Hematopoietic multipotent progenitor cell treated with erythropoietin and hydrocortisone succinate and interleukin-3 and kit ligand, for 6 days (in vitro differentiated cells): ENCODE data around the gene LDLRAD3.
"Not testable (repeated sequence)": the region's sequence is repeated elsewhere in the genome, so short reads cannot be mapped to it uniquely, and the experiment has no call there.

Experiments
- DNase-seq: peaks from one replicate; pipeline ENCODE4 v3.0.0-alpha.2; 2015

LDLRAD3 gene

GRCh38 chr11:36024716-36025115 is 80.9 kb downstream of the LDLRAD3 start:
- no peak for DNase-seq

- no peak for DNase-seq
These were observed 82.6 kb downstream of the LDLRAD3 start for GRCh38 chr11:36026315-36026968.

- DNase-seq: peak; percentile 51
These were observed 83.9 kb downstream of the LDLRAD3 start for GRCh38 chr11:36027731-36028130.

DNA sequence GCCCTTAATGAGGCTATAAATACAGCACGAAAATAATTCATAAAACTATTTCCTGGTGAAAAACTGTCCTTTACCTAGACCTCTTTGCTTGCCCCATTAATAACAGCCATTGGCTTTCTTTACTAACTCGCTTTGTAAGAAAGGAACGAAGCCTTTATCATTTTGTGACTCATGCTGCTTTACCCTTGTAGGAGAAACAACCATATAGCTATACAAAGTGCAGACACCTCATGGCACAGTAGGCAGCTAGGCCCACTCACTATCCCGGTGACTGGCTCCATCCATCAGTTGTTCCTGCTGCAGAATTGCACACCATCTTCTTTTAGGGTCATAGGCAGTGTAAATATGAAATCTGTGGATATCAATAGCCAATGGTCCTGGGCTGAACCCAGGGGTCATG is 85.8 kb downstream of the LDLRAD3 start:
- DNase-seq: no peak

- no peak for DNase-seq
These were observed 86.9 kb downstream of the LDLRAD3 start for GRCh38 chr11:36030731-36031281.

DNA sequence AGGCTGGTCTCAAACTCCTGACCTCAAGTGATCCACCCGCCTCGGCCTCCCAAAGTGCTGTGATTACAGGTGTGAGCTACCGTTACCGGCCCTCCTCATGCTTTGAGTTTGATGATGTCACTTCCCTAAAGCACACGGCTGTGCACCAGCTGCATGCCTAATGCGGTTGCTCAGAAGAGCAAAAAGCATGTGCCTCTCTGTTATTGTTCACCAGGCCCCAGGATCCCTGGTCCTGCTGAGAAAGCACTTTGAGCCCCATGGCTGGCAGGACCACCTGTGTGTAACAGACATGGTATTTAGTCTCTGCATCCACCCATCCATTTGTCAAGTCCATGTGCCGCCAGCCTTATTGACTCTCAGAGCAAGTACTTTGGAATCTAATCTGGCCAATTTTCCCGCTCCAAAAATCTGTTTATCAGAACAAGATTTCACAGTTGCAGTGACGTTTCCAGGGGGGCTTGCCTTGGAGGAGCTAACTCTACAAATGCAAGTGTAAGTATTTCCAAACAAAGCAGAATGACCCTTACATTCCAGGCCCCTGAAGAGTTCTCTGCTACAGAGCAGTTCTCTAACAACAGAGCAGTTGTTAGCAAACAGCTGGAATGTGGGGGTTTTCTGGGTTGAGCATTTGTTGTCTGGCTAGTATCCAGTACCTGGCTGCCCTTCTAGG is 89.4 kb downstream of the LDLRAD3 start:
- no peak for DNase-seq

GRCh38 chr11:36033936-36034335 is 90.1 kb downstream of the LDLRAD3 start:
- DNase-seq: no peak

- no peak for DNase-seq
These were observed 90.9 kb downstream of the LDLRAD3 start for GRCh38 chr11:36034551-36035331.

GRCh38 chr11:36035454-36035853 is 91.6 kb downstream of the LDLRAD3 start:
- DNase-seq: no peak

DNA sequence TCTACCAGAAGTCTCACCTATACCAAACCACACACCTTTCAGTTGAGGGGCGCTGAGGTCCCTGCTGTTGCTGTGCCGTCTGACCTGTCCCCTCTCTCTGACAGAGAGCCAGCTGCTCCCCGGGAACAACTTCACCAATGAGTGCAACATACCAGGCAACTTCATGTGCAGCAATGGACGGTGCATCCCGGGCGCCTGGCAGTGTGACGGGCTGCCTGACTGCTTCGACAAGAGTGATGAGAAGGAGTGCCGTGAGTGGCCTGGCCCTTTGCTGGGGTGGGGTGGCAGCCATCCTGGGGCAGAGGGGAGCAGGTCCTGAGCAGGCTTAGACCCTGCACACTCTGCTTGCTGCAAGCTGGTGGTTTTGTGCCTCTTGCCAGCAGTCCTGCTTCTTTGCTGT is 92.1 kb downstream of the LDLRAD3 start:
- DNase-seq: no peak

DNA sequence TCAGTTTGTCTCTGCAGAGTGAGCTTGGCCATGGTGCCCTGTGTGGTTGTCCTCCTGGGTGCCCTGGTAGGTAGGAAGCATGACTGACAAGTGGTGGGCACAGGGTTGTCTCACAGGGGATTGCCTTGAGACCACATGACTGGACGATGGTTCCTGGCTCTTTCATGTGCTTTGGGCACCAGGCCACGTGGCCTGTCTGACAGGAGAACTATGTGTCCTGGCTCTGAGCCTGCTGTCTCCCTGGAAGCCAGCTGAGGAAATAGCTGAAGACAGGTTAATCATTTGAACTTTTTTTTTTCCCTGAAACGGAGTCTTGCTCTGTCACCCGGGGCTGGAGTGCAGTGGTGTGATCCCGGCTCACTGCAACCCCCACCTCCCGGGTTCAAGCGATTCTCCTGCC is 93.2 kb downstream of the LDLRAD3 start:
- no peak for DNase-seq

DNA sequence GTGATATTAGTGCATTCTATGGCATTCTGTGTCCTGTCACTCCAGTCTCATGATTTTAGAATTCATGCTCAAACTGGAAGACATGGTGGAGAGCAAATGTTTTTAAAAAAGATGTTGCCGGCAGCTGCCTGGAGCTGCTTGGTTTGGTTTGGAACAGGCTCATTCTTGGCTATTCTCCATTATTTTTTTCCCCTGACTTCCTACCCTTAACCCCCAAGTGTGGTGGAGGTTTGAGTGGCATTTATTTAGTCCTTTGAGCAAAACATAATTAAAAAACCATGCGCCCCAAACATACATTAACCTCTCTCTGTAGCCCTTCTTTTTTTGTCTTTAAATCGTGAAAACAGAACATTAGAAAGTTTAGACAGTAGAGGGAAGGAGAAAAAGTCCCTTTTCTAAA is 94.7 kb downstream of the LDLRAD3 start:
- DNase-seq: no peak

GRCh38 chr11:36039471-36039870 is 95.6 kb downstream of the LDLRAD3 start:
- no peak for DNase-seq

GRCh38 chr11:36041988-36042611 is 98.2 kb downstream of the LDLRAD3 start:
- DNase-seq: peak; percentile 75

DNA sequence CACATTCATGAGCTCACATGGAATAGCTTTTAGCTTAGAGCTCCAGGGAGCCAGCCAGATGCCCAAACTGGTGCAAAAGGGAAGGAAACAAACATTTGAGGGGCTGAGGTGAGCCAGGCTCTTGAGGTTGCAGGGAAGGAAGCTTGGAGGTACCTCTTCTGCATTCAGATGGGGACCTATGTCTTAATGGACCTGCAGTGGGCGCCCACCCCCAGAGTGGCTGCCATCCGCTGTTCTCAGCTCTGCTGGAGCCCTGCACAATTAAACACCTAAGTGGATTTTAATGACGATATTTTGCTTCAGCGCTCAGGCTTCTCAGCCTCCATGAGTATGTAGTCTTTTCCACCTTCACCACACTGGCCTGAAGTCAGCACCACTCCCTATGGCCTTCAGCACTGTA is 100.8 kb downstream of the LDLRAD3 start:
- no peak for DNase-seq

DNA sequence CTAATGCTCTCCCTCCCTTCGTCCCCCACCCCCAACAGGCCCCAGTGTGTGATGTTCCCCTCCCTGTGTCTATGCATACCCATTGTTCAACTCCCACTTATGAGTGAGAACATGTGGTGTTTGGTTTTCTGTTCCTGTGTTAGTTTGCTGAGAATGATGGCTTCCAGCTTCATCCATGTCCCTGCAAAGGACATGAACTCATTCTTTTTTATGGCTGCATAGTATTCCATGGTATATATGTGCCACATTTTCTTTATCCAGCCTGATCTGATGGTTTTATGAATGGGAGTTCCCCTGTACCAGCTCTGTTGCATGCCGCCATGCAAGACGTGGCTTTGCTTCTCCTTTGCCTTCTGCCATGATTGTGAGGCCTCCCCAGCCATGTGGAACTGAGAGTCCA is 102.1 kb downstream of the LDLRAD3 start:
- not testable (repeated sequence) for DNase-seq

DNA sequence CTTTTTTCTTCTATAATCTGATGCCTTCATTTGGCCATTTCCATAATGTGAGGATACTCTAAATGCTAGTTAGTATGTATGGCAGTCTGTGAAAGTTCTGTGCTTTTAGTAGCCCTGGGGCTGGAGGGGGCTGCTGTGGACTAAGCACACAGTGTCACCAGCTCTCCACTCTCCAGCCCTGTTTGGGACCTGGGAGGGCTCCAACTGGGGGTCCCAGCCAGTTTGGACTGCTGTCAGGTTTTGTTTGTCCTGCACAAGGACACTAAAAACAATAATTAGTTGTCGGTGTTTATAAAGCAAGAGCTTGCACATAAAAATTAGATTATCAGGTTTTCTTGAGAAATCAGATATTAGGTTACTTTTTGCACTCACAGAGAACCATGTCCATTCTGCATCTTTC is 103.1 kb downstream of the LDLRAD3 start:
- DNase-seq: no peak

GRCh38 chr11:36047344-36047743 is 103.5 kb downstream of the LDLRAD3 start:
- no peak for DNase-seq

- DNase-seq: no peak
These were observed 104.8 kb downstream of the LDLRAD3 start for GRCh38 chr11:36048496-36049247.

DNA sequence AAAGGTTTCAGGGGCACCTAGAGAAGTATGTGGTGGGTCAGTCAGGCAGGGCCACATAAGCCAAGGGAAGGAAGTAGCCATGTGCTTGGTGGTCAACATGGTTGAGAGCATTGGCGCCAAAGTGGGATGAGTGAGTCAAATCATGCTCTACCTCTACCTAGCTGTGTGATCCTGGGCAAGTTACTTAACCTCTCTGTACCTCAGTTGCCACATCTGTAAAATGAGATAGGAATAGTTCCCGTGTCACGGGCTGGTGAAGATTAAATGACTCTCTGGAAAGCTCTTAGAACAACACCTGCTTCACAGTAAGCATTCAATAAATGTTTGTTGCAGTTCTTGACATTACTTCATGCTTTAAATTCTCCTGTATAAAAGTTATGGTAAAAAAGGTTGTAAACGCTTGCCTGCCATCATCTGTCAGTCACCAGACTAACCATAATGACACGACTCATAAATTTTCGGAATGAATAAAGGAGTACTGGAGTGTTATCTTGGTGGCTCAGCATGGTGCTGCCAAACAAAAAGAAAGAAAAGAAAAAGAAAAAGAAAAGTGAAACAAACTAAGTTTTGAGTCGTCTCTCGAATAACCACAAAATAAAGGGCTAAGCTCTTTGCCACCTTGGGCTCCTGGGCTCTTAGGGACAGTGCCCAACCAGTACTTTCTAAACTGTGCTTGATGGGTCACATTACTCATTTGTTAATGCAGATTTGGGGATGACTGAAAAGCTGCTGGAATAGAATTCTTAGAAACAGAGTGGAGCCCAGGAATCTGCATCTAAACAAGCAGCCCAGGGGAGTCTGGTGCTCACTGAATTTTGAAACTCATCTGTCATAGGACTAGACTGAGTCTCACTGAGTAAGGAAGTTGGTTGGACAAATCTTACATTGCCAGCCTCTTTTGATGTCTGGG is 107.6 kb downstream of the LDLRAD3 start:
- peak; percentile 21 for DNase-seq

DNA sequence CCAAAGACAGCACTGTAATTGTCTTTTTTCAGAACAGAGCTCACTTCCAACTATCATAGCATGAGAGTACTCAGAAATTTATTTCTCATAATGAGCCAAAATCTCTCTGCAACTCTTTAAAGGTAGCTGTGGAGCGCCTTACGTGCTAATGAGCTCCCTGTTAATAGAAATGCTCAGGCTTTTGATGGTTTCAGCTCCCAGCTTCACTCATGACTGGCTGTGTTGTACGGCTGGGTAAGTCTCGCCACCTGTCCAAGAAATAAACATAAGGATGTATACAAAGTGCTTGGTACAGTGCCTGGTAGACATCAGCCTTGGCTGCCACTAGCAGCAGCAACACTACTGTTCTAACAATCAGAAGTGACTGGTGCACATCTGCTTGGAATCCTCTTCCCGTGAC is 109.4 kb downstream of the LDLRAD3 start:
- no peak for DNase-seq
